Effector memory CD4-positive, alpha-beta T cell (primary cell): ENCODE data around the gene BTBD3.

ENCODE experiments used
- DNase-seq, 3 donors: peaks; one replicate each; pipeline ENCODE4 v3.0.0-alpha.2; 2020
- H3K27ac ChIP-seq: 2 replicates; pipeline ENCODE4 v1.7.0; 2013; ENCODE audit warnings: mild to moderate bottlenecking, low read length, moderate library complexity; ENCODE audit not compliant: insufficient read depth, poor library complexity, severe bottlenecking
- H3K27me3 ChIP-seq: replicated peaks from 2 replicates; pipeline ENCODE4 v1.7.0; 2013; ENCODE audit warnings: mild to moderate bottlenecking, low read length; ENCODE audit not compliant: insufficient read depth, control insufficient read depth, poor library complexity, severe bottlenecking
- H3K36me3 ChIP-seq: 2 replicates; pipeline ENCODE4 v1.7.0; 2013; ENCODE audit warnings: mild to moderate bottlenecking, low read length, moderate library complexity; ENCODE audit not compliant: control insufficient read depth, insufficient read depth
- H3K4me1 ChIP-seq: 2 replicates; pipeline ENCODE4 v1.7.0; 2013; ENCODE audit warnings: low read length, mild to moderate bottlenecking; ENCODE audit not compliant: control insufficient read depth, insufficient read depth, poor library complexity, severe bottlenecking
- H3K4me3 ChIP-seq: 2 replicates; pipeline ENCODE4 v1.7.0; 2013; ENCODE audit warnings: low read length, low read depth, mild to moderate bottlenecking; ENCODE audit not compliant: insufficient read depth, poor library complexity, severe bottlenecking
- H3K9me3 ChIP-seq: 2 replicates; pipeline ENCODE4 v1.7.0; 2013; ENCODE audit warnings: mild to moderate bottlenecking, low read length, moderate library complexity; ENCODE audit not compliant: control insufficient read depth

BTBD3 gene

DNA sequence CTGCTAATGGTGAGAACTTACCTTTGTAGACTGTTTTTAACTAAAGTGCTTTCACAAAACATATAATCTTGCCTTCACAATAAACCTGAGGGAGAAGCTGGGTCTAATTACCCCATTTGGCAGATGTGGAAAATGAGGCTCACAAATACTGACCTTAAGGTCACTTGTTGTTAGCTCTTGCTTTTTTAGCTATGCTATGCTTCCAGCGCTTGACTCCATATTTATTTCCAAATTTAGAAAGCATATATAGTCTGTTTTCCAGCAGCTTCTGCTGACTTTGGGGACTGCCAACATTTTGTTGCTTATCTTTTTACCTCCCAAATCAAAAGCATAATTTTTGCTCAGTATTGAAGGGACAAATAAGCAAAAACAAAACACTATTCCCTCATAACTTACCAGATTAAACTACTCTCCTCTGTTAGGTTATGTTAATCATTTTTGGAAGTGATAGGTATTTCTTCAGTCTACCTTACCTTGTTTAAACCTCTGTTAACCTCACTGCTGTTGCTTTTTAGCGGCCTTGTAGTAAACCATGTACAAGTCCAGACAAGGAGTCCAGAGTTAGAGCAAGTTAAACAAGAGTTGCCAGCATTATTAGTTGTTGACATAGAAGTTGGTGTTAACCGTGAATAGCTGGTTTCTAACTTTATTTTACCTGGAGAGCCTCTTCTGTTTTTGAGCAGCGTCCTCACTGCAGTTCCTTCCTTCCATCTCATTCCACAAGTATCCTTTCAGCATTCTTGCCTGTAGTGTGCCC lies 4.9 kb upstream of the BTBD3 start:
- Histone ChIP-seq H3K27ac (no peak overlapping the region), H3K36me3 (no peaks in the 10 kb centered on the region), H3K4me3 (no peak overlapping the region), H3K4me1 (no peaks in the 10 kb centered on the region), H3K9me3 (no peaks in the 10 kb centered on the region), H3K27me3 (no peaks in the 10 kb centered on the region)
- DNase-seq: no peak

DNA sequence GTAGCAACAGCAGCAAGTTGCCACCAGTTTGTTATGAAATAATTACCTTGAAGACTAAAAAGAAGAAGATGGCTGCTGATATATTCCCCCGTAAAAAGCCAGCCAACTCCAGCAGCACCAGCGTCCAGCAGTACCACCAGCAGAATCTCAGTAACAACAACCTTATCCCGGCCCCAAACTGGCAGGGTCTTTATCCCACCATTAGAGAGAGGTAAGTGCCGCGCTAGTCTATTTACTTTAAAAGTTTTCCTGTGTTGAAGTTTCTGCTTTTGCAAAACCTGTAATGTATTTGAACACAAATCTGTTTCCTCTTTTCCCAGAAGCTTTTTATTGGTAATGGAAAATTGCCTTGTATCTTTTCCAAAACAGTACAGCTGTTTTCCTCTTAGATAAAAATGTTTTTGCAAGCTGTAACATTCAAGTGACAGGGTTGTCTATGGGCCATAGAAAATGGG lies 725 bp downstream of the BTBD3 start:
- Histone ChIP-seq H3K36me3 (no peaks in the 10 kb centered on the region), H3K9me3 (no peaks in the 10 kb centered on the region), H3K4me1 (no peaks in the 10 kb centered on the region), H3K27ac (no peak overlapping the region), H3K27me3 (no peaks in the 10 kb centered on the region), H3K4me3 (no peak overlapping the region)
- DNase-seq: no peak

DNA sequence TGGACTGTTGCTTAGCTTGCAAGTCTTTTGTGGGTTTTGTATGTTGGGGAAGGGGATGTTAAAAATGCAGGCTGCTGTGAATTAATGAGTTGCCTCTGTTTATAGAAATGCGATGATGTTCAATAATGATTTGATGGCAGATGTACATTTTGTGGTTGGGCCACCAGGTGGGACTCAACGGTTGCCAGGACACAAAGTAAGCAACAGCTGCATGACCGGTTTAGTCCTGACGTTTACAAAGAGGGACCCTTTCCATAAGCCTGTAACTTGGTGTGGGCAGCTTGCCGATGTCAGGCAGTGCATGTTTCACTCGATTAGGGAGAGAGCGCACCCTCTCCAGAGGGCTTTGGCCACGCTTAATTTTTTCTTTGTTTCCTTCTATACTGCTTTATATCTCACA lies 1.3 kb downstream of the BTBD3 start:
- H3K4me3 ChIP-seq: no peak overlapping the region
- DNase-seq: no peak
- H3K9me3 ChIP-seq: no peaks in the 10 kb centered on the region
- H3K27ac ChIP-seq: no peak overlapping the region
- no peaks in the 10 kb centered on the region for H3K4me1 ChIP-seq
- H3K36me3 ChIP-seq: no peaks in the 10 kb centered on the region
- H3K27me3 ChIP-seq: no peaks in the 10 kb centered on the region

DNA sequence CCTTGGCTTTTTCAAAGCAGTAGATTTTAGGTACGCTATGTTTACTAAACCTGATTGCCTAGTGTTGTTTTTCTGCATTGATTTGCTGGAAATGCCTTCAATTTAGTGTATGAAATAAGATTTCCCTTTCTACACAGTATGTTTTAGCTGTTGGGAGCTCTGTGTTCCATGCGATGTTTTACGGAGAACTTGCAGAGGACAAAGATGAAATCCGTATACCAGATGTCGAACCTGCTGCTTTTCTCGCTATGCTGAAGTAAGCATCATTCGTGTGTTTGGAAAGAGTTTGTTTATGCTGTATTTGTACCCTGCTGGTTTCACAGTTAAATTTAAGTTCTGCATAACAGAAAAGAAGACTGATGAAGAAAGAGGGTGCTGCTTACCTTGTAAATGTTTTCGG lies 1.9 kb downstream of the BTBD3 start:
- Histone ChIP-seq H3K4me1 (no peaks in the 10 kb centered on the region), H3K27me3 (no peaks in the 10 kb centered on the region), H3K27ac (no peak overlapping the region), H3K36me3 (no peaks in the 10 kb centered on the region), H3K4me3 (no peak overlapping the region), H3K9me3 (no peaks in the 10 kb centered on the region)
- DNase-seq: no peak

DNA sequence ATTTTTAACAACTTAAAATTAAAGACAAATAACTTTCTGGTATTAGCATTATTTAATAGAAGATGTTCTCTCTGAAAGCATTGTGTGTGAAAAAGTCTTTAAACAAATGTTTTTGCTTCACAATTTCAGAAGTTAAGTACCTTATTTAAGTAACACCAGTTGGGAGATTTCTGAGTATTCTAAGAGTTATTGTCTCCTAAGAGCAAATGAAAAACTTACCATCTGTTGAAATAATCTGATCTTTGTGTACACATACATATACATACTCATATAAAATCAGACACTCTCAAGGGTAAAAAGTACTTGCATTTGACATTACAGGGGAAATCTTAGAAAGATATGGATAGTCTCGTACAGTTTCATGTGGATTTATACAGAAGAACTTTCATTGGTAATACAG lies 2.4 kb downstream of the BTBD3 start:
- Histone ChIP-seq H3K36me3 (no peaks in the 10 kb centered on the region), H3K9me3 (no peaks in the 10 kb centered on the region), H3K27ac (no peak overlapping the region), H3K27me3 (no peaks in the 10 kb centered on the region), H3K4me1 (no peaks in the 10 kb centered on the region), H3K4me3 (no peak overlapping the region)
- DNase-seq: no peak

DNA sequence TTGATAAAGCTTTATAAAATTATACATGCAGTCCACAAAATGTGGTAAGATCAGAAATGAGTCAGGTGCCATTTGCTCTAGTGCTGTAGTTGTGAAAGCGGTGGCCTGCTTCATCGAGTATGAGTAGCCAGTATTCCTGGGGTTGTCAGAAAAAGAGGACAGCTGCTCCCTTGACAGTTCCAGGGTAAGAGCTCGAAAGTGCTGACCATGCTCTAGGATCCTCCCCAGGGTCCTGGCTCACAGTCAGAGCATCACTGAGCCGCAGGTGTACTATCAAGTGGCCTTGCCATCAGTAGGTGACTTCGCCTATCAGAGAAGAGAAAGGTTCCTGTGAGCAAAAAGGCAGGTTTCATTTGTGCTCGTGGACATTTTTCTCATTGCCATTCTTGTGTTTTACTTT lies 3.6 kb downstream of the BTBD3 start:
- no peak overlapping the region for H3K4me3 ChIP-seq
- no peak for DNase-seq

DNA sequence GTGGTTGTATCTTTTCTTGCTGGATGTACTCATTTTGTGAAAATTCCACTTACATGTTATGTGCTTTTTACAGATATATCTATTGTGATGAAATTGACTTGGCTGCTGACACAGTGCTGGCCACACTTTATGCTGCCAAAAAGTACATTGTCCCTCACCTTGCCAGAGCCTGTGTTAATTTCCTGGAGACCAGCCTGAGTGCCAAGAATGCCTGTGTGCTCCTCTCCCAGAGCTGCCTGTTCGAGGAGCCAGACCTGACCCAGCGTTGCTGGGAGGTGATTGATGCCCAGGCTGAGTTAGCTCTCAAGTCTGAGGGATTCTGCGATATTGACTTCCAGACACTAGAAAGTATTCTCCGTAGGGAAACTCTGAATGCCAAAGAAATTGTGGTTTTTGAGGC lies 4.9 kb downstream of the BTBD3 start:
- H3K27ac ChIP-seq: no peak overlapping the region
- H3K9me3 ChIP-seq: no peaks in the 10 kb centered on the region
- H3K27me3 ChIP-seq: no peaks in the 10 kb centered on the region
- H3K36me3 ChIP-seq: no peaks in the 10 kb centered on the region
- H3K4me1 ChIP-seq: no peaks in the 10 kb centered on the region
- no peak overlapping the region for H3K4me3 ChIP-seq
- no peak for DNase-seq

More for the DNA sequence above, 3.6 kb downstream of the BTBD3 start:
- no peaks in the 10 kb centered on the region for H3K36me3 ChIP-seq
- no peaks in the 10 kb centered on the region for H3K4me1 ChIP-seq
- no peak overlapping the region for H3K27ac ChIP-seq
- H3K9me3 ChIP-seq: no peaks in the 10 kb centered on the region
- H3K27me3 ChIP-seq: no peaks in the 10 kb centered on the region

DNA sequence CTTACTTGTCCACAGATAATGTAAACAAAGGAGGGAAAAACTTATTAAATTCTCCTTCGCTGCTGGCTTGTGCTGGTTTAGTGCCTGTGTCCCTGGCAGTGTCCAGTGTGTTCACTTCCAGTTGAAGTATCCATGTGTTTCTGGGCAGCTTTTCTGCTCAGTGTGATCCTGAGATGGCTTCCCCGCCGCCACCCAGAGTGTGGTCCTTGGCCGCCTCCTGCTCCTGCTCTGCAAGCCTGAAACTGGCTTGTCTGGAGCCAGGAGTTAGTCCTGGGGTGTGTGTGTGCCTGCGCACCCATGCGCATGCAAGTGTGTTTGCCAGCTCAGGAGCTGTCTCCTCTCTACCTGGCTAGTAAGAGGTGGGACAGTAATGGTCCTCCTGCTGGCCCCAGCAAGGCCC lies 7.2 kb downstream of the BTBD3 start:
- DNase-seq: no peak
- H3K4me1 ChIP-seq: no peaks in the 10 kb centered on the region
- no peak overlapping the region for H3K4me3 ChIP-seq
- H3K27ac ChIP-seq: no peak overlapping the region
- H3K36me3 ChIP-seq: no peaks in the 10 kb centered on the region
- no peaks in the 10 kb centered on the region for H3K27me3 ChIP-seq
- H3K9me3 ChIP-seq: no peaks in the 10 kb centered on the region

DNA sequence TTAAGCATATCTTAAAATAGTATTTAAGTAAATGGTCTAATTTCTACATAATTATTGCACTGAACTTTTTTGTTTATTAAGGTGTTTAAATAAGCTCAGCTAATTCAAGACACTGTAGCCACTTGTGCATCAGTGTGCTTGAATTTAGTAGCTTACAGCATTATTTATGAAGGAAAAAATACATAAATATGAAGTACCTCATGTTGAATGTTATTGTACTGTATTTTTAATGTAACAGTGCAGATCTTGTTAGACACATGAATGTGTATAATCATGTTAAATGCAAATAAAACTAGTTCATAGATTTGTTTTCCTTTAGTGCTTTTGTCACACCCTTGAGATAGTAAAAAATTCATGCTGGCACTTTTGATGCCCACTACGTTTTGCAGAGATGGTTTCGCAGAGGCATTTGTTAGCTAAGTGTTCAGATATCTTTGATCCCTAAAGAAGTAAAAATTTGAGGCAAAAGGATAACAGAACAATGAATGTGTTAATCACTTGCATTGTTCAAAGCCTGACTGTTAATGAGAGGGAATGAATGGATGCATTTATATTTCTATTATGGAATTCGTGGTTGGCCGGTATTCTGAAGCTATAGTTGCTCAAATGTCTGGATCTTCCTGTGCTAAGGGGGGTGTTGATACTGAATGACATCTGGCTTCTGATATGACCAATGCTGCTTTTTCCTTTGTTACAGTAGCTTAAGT lies 8.8 kb downstream of the BTBD3 start:
- H3K36me3 ChIP-seq: no peaks in the 10 kb centered on the region
- H3K27ac ChIP-seq: no peak overlapping the region
- DNase-seq: no peak
- no peak overlapping the region for H3K4me3 ChIP-seq
- H3K4me1 ChIP-seq: no peaks in the 10 kb centered on the region
- no peaks in the 10 kb centered on the region for H3K27me3 ChIP-seq
- H3K9me3 ChIP-seq: no peaks in the 10 kb centered on the region

DNA sequence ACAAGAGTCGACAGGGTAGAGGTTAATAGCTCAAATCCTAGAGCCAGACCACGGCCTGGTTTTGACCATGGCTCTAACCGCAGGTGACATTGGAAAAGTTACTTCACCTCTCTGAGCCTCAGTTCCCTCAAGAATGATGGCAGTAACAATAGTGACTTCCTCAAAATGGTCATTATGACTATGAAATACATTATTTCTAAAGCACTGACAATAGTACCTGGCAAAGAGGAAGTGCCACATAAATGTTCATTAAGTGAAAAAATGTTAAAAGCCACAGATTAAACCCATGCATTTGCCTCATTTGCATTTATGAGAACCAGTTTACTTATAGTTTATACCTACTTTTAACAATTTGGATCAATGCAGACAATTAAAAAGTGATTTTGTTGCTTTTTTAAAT lies 12.3 kb downstream of the BTBD3 start:
- Histone ChIP-seq H3K9me3 (no peaks in the 10 kb centered on the region), H3K36me3 (no peaks in the 10 kb centered on the region), H3K4me1 (no peaks in the 10 kb centered on the region), H3K27ac (no peak overlapping the region), H3K4me3 (no peak overlapping the region), H3K27me3 (no peaks in the 10 kb centered on the region)
- DNase-seq: no peak
